Bronchial epithelial cell (primary cell): ENCODE measurements around the gene GRM8. TPM values are rescaled to one million over a fixed set of nuclear protein-coding genes. Genes with fewer than 3 reads are reported as not detected.

Source experiments
- DNase-seq: peaks from one replicate; pipeline ENCODE4 v3.0.0-alpha.2; 2010; ENCODE audit warnings: low read depth
- FAIRE-seq: peaks from 2 replicates; lab custom pipeline; 2011; peaks lifted over from hg19 to GRCh38; lab: Jason Lieb, UNC
- H3K27me3 ChIP-seq: 2 replicates; pipeline ENCODE4 v1.5.1; 2011; ENCODE audit warnings: low read length; ENCODE audit not compliant: control insufficient read depth, insufficient read depth
- H3K36me3 ChIP-seq: 2 replicates; pipeline ENCODE4 v1.5.1; 2011; ENCODE audit warnings: low read length; ENCODE audit not compliant: control insufficient read depth, insufficient read depth
- H3K4me3 ChIP-seq: 2 replicates; pipeline ENCODE4 v1.5.1; 2011; ENCODE audit warnings: mild to moderate bottlenecking, low read depth, low read length, control low read depth
- CTCF ChIP-seq: IDR thresholded peaks from 2 replicates; pipeline ENCODE4 v1.5.1; 2011; ENCODE audit warnings: mild to moderate bottlenecking, moderate library complexity, low read length, control low read depth, inconsistent platforms; ENCODE audit not compliant: insufficient read depth, severe bottlenecking
- total RNA-seq: library from RNA; depleted of rRNA; stranded (reverse); fragments of >200 nt; gene quantifications from 2 replicates; pipeline ENCODE4 v1.2.1, GENCODE V29; 2014

The GRM8 gene
- total RNA-seq, 1 donor from 2014 or later: not detected

- Histone ChIP-seq H3K4me3 (no peak overlapping the region), H3K36me3 (no peaks in the 10 kb centered on the region), H3K27me3 (no peaks in the 10 kb centered on the region)
- no peak for FAIRE-seq
- TF ChIP-seq CTCF: no peak
- DNase-seq: peak; percentile 11
Observed at GRCh38 chr7:126657599-126658358, 595.0 kb downstream of the GRM8 start.

- DNase-seq: no peak
- Histone ChIP-seq H3K36me3 (no peaks in the 10 kb centered on the region), H3K27me3 (no peaks in the 10 kb centered on the region), H3K4me3 (no peak overlapping the region)
- no peak for FAIRE-seq
- TF ChIP-seq CTCF: no peak
Observed at GRCh38 chr7:126657137-126657536, 595.6 kb downstream of the GRM8 start.

GRCh38 chr7:126656165-126656564 lies 596.6 kb downstream of the GRM8 start:
- DNase-seq (no peak), FAIRE-seq (no peak)
- Histone ChIP-seq H3K36me3 (no peaks in the 10 kb centered on the region), H3K27me3 (no peaks in the 10 kb centered on the region), H3K4me3 (no peak overlapping the region)
- no peak for TF ChIP-seq CTCF

GRCh38 chr7:126637538-126637937 lies 615.2 kb downstream of the GRM8 start:
- no peak overlapping the region for H3K4me3 ChIP-seq
- no peaks in the 10 kb centered on the region for H3K36me3 ChIP-seq
- DNase-seq (no peak), FAIRE-seq (no peak)
- H3K27me3 ChIP-seq: no peaks in the 10 kb centered on the region
- TF ChIP-seq CTCF: no peak

- no peak overlapping the region for H3K4me3 ChIP-seq
- TF ChIP-seq CTCF: no peak
- DNase-seq (no peak), FAIRE-seq (no peak)
- no peaks in the 10 kb centered on the region for H3K36me3 ChIP-seq
- no peaks in the 10 kb centered on the region for H3K27me3 ChIP-seq
Observed at GRCh38 chr7:126635545-126635944, 617.2 kb downstream of the GRM8 start.
